ENCODE results near the gene ZNF766. TPM values are rescaled to one million over a fixed set of nuclear protein-coding genes. Genes with fewer than 3 reads are reported as not detected.

Gene ZNF766
- total and polyA plus RNA-seq, 2 of the 8 experiments (the other 6 are each of a cell fraction or from before 2014, with no cell fraction given) = 8.3 to 31.9 TPM

DNA sequence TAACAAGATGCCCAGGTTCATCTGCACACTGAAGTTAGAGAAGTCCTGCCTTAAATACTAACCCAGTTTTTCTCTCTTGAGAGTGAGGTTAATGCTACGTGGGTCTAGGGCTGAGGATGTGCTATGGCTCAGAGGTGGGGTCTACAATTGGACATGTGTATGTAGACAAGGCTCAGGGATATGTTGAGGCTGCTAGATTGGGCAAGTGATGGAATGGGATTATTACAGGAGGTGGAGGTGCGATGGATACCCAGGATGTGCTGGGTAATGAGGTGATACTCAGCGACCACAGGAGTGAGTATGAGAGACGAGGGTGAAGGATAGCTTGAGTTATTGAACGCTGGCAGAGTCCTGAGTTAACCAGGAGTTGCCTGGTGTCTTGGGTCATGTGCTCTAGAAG, 41.4 kb upstream of the ZNF766 start:
- H2BK20ac ChIP-seq (ENCODE audit: low read length) = no peak overlapping the region
- no peak overlapping the region for H2BK120ac ChIP-seq (replicated peaks; ENCODE audit: low read depth, low read length)
- peaks cover 17 to 50% (median 44%) of the 10 kb centered on the region in 4 experiments for H3K36me3 ChIP-seq (ENCODE audit: control insufficient read depth in 2 of 4, insufficient read depth in 4 of 4, low read length in 3 of 4)
- no peaks in the 10 kb centered on the region for H3K27me3 ChIP-seq (replicated peaks in 1 of 4; ENCODE audit: control insufficient read depth in 3 of 4, extremely low read depth in 1 of 4, insufficient read depth in 3 of 4, low read length in 3 of 4)
- H2AFZ ChIP-seq (ENCODE audit: low read length) = no peak overlapping the region
- no peak overlapping the region for H3K4me3 ChIP-seq (ENCODE audit: extremely low read depth in 1 of 4, insufficient read depth in 2 of 4, low read depth in 3 of 4, low read length in 4 of 4)
- H2BK15ac ChIP-seq (ENCODE audit: low read length) = no peak overlapping the region
- no peak overlapping the region for H2BK12ac ChIP-seq (ENCODE audit: low read depth, low read length)
- no peak overlapping the region for H2AK5ac ChIP-seq (ENCODE audit: low read depth, low read length)
- CTCF ChIA-PET (ENCODE audit: partially characterized antibody) = interaction anchor here (2.0 to 3.9 kb wide), 2 partner anchors 9 to 28 kb away, joined by 6 to 16 read pairs; no protein-coding TSS in a partner anchor
- H3K79me2 ChIP-seq (ENCODE audit: control insufficient read depth in 1 of 2, insufficient read depth in 2 of 2, low read length in 2 of 2) = no peaks in the 10 kb centered on the region
- no peak overlapping the region for H3K18ac ChIP-seq (ENCODE audit: extremely low read depth, low read length)
- no peak overlapping the region for H4K5ac ChIP-seq (ENCODE audit: insufficient read length, low read depth, low read length)
- H3K4me2 ChIP-seq (ENCODE audit: insufficient read depth in 1 of 2, low read depth in 2 of 2, low read length in 2 of 2) = no peak overlapping the region
- no peak overlapping the region for H3K14ac ChIP-seq (ENCODE audit: insufficient read length)
- no peak overlapping the region for H3K56ac ChIP-seq (replicated peaks; ENCODE audit: insufficient read length, low read depth, low read length)
- H3K23me2 ChIP-seq (ENCODE audit: low read depth, low read length) = no peaks in the 10 kb centered on the region
- 91% methylated on average over 5 of the region's 5 CpGs; no CpG with 5 or more reads in 1 of the 2 experiments for WGBS, 2 experiments (ENCODE audit: extremely low coverage in 1 of 2, insufficient coverage in 1 of 2, insufficient read length in 1 of 2, insufficient replicate concordance in 2 of 2, low coverage in 1 of 2, low lambda C conversion rate in 2 of 2, missing lambda C conversion rate in 1 of 2)
- TF ChIP-seq JUN (IDR thresholded peaks at IDR 0.05; ENCODE audit: low read depth, low read length) (no peak), CHD1 (IDR thresholded peaks at IDR 0.05; ENCODE audit: low read depth, low read length) (no peak), RFX5 (IDR thresholded peaks at IDR 0.05; ENCODE audit: borderline replicate concordance, low read depth, low read length) (no peak), POLR2AphosphoS5 (IDR thresholded peaks at IDR 0.05; ENCODE audit: low read depth, low read length) (0 out of 2 replicates have a peak, but pooled peaks have one; percentile 59), KDM1A (IDR thresholded peaks at IDR 0.05; ENCODE audit: borderline replicate concordance, low read length) (no peak), EGR1 (IDR thresholded peaks at IDR 0.05; ENCODE audit: borderline replicate concordance, low read depth, low read length) (no peak)
- FAIRE-seq = no peak
- no peak overlapping the region for H3K27ac ChIP-seq (ENCODE audit: low read depth, low read length)
- no peak overlapping the region for H4K8ac ChIP-seq (ENCODE audit: extremely low read depth, insufficient read depth, low read length)
- no peak overlapping the region for H4K91ac ChIP-seq (replicated peaks; ENCODE audit: insufficient read length, low read length)
- H3K23ac ChIP-seq (ENCODE audit: insufficient read length) = no peak overlapping the region
- no peaks in the 10 kb centered on the region; the same call in 1 of the 2 replicates for H3K79me1 ChIP-seq (ENCODE audit: low read depth, low read length)
- H3K9ac ChIP-seq (replicated peaks in 1 of 4; ENCODE audit: extremely low read depth in 1 of 4, low read depth in 3 of 4, low read length in 3 of 4) = no peak overlapping the region
- POLR2A ChIA-PET (ENCODE audit: partially characterized antibody) = interaction anchor here (1.1 to 2.7 kb wide), 6 partner anchors 24 to 89 kb away, joined by 3 to 8 read pairs (median 4); partner anchors contain the start of gene ZNF616
- peaks cover 0 to 2% of the 10 kb centered on the region in 2 experiments for H4K20me1 ChIP-seq (replicated peaks in 1 of 2; ENCODE audit: control insufficient read depth in 1 of 2, insufficient read depth in 2 of 2, low read length in 2 of 2)
- no peak overlapping the region for H2BK5ac ChIP-seq (ENCODE audit: low read depth, low read length)
- DNase-seq (ENCODE audit: low read depth in 1 of 2, low spot score in 2 of 2) = no peak
- no peaks in the 10 kb centered on the region for H3K9me3 ChIP-seq (ENCODE audit: insufficient read depth in 2 of 2, low read depth in 1 of 2, low read length in 1 of 2)
- no peak overlapping the region for H3K4ac ChIP-seq (replicated peaks; ENCODE audit: insufficient read length, low read depth, low read length)
- no peaks in the 10 kb centered on the region for H3K4me1 ChIP-seq (replicated peaks in 1 of 4; ENCODE audit: control insufficient read depth in 3 of 4, insufficient read depth in 4 of 4, low read length in 3 of 4)

Measured in H1 (cell line).